Neural cell (in vitro differentiated cells): ENCODE data around the gene ADH5. TPM values are rescaled to one million over a fixed set of nuclear protein-coding genes. Genes with fewer than 3 reads are reported as not detected.

Experiments used
- H2AFZ ChIP-seq: fragments of 200-600, 300-800 bp; sonication (generic), shearing (Covaris generic); 2 replicates; pipeline ENCODE4 v1.6.0; 2014; ENCODE audit warnings: low read depth, mild to moderate bottlenecking, antibody characterized with exemption, low read length, moderate library complexity
- H3F3A ChIP-seq: fragments of 200-600 bp; shearing (Covaris generic); 2 replicates; pipeline ENCODE4 v1.6.1; 2016; ENCODE audit warnings: mild to moderate bottlenecking, moderate library complexity, mixed read lengths, antibody characterized with exemption, low read length; ENCODE audit not compliant: insufficient read depth, poor library complexity, severe bottlenecking
- H3K27ac ChIP-seq: fragments of 200-600, 300-800 bp; sonication (generic), shearing (Covaris generic); 2 replicates; pipeline ENCODE4 v1.5.1; 2014; ENCODE audit warnings: mild to moderate bottlenecking, low read length, moderate library complexity
- H3K27me3 ChIP-seq: fragments of 300-800, 200-600 bp; sonication (generic), shearing (Covaris generic); 2 replicates; pipeline ENCODE4 v1.6.0; 2014; ENCODE audit warnings: mild to moderate bottlenecking, low read depth, low read length, moderate library complexity; ENCODE audit not compliant: insufficient read depth
- H3K36me3 ChIP-seq: fragments of 300-800, 200-600 bp; sonication (generic), shearing (Covaris generic); 2 replicates; pipeline ENCODE4 v1.5.1; 2014; ENCODE audit warnings: mild to moderate bottlenecking, antibody characterized with exemption, low read length, moderate library complexity; ENCODE audit not compliant: insufficient read depth
- H3K4me2 ChIP-seq: fragments of 300-800, 200-600 bp; sonication (generic), shearing (Covaris generic); 2 replicates; pipeline ENCODE4 v1.6.0; 2014; ENCODE audit warnings: mild to moderate bottlenecking, low read length
- H3K4me3 ChIP-seq: fragments of 300-800, 200-600 bp; sonication (generic), shearing (Covaris generic); 2 replicates; pipeline ENCODE4 v1.5.1; 2014; ENCODE audit warnings: mild to moderate bottlenecking, low read length, moderate library complexity
- H3K79me2 ChIP-seq: fragments of 200-600 bp; shearing (Covaris generic); replicated peaks from 2 replicates; pipeline ENCODE4 v1.6.0; 2014; ENCODE audit warnings: mild to moderate bottlenecking, low read length, moderate library complexity; ENCODE audit not compliant: insufficient read depth
- H3K9ac ChIP-seq: fragments of 300-800, 200-600 bp; sonication (generic), shearing (Covaris generic); 2 replicates; pipeline ENCODE4 v1.6.1; 2016; ENCODE audit warnings: mild to moderate bottlenecking, low read length, mixed read lengths
- H3K9me2 ChIP-seq: fragments of 200-600 bp; shearing (Covaris generic); 2 replicates; pipeline ENCODE4 v1.6.1; 2016; ENCODE audit warnings: mild to moderate bottlenecking, low read length, mixed read lengths; ENCODE audit not compliant: insufficient read depth
- H3K9me3 ChIP-seq: fragments of 200-600, 300-800 bp; sonication (generic), shearing (Covaris generic); 2 replicates; pipeline ENCODE4 v1.6.1; 2016; ENCODE audit warnings: mild to moderate bottlenecking, mixed run types, low read length, moderate library complexity, mixed read lengths
- H4K20me1 ChIP-seq: fragments of 200-600 bp; shearing (Covaris generic); 2 replicates; pipeline ENCODE4 v1.6.1; 2016; ENCODE audit warnings: mild to moderate bottlenecking, mixed run types; ENCODE audit not compliant: insufficient read depth
- CTCF ChIP-seq: fragments of 450-650 bp; IDR thresholded peaks from 2 replicates; pipeline ENCODE4 v1.5.1; 2014; ENCODE audit warnings: antibody characterized with exemption, mild to moderate bottlenecking, moderate library complexity; ENCODE audit not compliant: poor library complexity, severe bottlenecking
- EP300 ChIP-seq: fragments of 450-650 bp; conservative IDR thresholded peaks from 2 replicates; pipeline ENCODE4 v1.6.1; 2014; ENCODE audit warnings: antibody characterized with exemption, mild to moderate bottlenecking, moderate library complexity; ENCODE audit not compliant: poor library complexity, severe bottlenecking
- EZH2 ChIP-seq: fragments of 200-600, 300-800 bp; shearing (Covaris generic), sonication (generic); IDR thresholded peaks from 2 replicates; pipeline ENCODE4 v1.6.1; 2014; ENCODE audit warnings: antibody characterized with exemption, low read length, borderline replicate concordance, mild to moderate bottlenecking; ENCODE audit not compliant: insufficient read depth, poor library complexity, severe bottlenecking
- MXI1 ChIP-seq: fragments of 450-650 bp; conservative IDR thresholded peaks from 2 replicates; pipeline ENCODE4 v1.6.1; 2014; ENCODE audit warnings: antibody characterized with exemption, mild to moderate bottlenecking; ENCODE audit not compliant: poor library complexity, severe bottlenecking
- POLR2AphosphoS5 ChIP-seq: IDR thresholded peaks from 2 replicates; pipeline ENCODE4 v1.6.1; 2012
- RAD21 ChIP-seq: fragments of 450-650 bp; conservative IDR thresholded peaks from 2 replicates; pipeline ENCODE4 v1.6.1; 2014; ENCODE audit warnings: antibody characterized with exemption, mild to moderate bottlenecking, moderate library complexity
- REST ChIP-seq: IDR thresholded peaks from 2 replicates; pipeline ENCODE4 v1.6.1; 2012; ENCODE audit warnings: borderline replicate concordance
- SMC3 ChIP-seq: fragments of 450-650 bp; conservative IDR thresholded peaks from 2 replicates; pipeline ENCODE4 v1.6.1; 2014; ENCODE audit warnings: antibody characterized with exemption, mild to moderate bottlenecking, moderate library complexity; ENCODE audit not compliant: poor library complexity
- TAF1 ChIP-seq: IDR thresholded peaks from 2 replicates; pipeline ENCODE4 v1.6.1; 2012; ENCODE audit warnings: low read depth
- polyA plus RNA-seq: library from polyadenylated mRNA; depleted of rRNA; stranded (reverse); fragments of >200 nt; gene quantifications from 2 replicates; pipeline ENCODE4 v1.2.3, GENCODE V29; 2014

Gene ADH5
- polyA plus RNA-seq, 1 donor from 2014 or later = 201 TPM

- TF ChIP-seq EP300 = no peak
- TF ChIP-seq EZH2 = no peak
- no peak for TF ChIP-seq MXI1
- no peak for TF ChIP-seq POLR2AphosphoS5
- no peak for TF ChIP-seq CTCF
- no peak for TF ChIP-seq SMC3
- TF ChIP-seq TAF1 = no peak
- no peak for TF ChIP-seq REST
- no peak for TF ChIP-seq RAD21
- Histone ChIP-seq H4K20me1 (no peaks in the 10 kb centered on the region), H3K4me2 (no peak overlapping the region), H2AFZ (no peak overlapping the region), H3K9me3 (no peaks in the 10 kb centered on the region), H3K27ac (no peak overlapping the region), H3K79me2 (peaks cover 4% of the 10 kb centered on the region), H3K9ac (no peak overlapping the region), H3K27me3 (no peaks in the 10 kb centered on the region), H3K36me3 (peaks cover 16% of the 10 kb centered on the region), H3F3A (no peaks in the 10 kb centered on the region), H3K9me2 (no peaks in the 10 kb centered on the region), H3K4me3 (no peak overlapping the region)
These were observed 12.2 kb downstream of the ADH5 start for GRCh38 chr4:99076292-99076976.

- no peak overlapping the region for H3K9ac ChIP-seq
- H3K9me2 ChIP-seq = no peaks in the 10 kb centered on the region
- H3F3A ChIP-seq = no peaks in the 10 kb centered on the region
- TF ChIP-seq MXI1 = no peak
- no peak for TF ChIP-seq SMC3
- no peak for TF ChIP-seq EZH2
- TF ChIP-seq REST = no peak
- no peak for TF ChIP-seq EP300
- no peak for TF ChIP-seq TAF1
- TF ChIP-seq CTCF = no peak
- H3K79me2 ChIP-seq = no peaks in the 10 kb centered on the region
- peaks cover 9% of the 10 kb centered on the region for H3K36me3 ChIP-seq
- no peaks in the 10 kb centered on the region for H4K20me1 ChIP-seq
- H3K9me3 ChIP-seq = no peaks in the 10 kb centered on the region
- H3K27ac ChIP-seq = no peak overlapping the region
- H3K4me3 ChIP-seq = no peak overlapping the region
- no peak overlapping the region for H3K4me2 ChIP-seq
- no peak overlapping the region for H2AFZ ChIP-seq
- no peaks in the 10 kb centered on the region for H3K27me3 ChIP-seq
These were observed 13.8 kb downstream of the ADH5 start for GRCh38 chr4:99074816-99075215.
